GM12878 (cell line): Measurements from ENCODE around the gene CALY. TPM values are rescaled to one million over a fixed set of nuclear protein-coding genes. Genes with fewer than 3 reads are reported as not detected.
A peak's percentile ranks its signal among the peaks of the same experiment; 100 is the strongest.

ENCODE experiments used
- BCL3 ChIP-seq: IDR thresholded peaks from 2 replicates; pipeline ENCODE4 v1.6.1; 2011; ENCODE audit warnings: borderline replicate concordance, low read depth, mild to moderate bottlenecking, moderate library complexity, low read length; ENCODE audit not compliant: insufficient read depth, poor library complexity, severe bottlenecking
- BMI1 ChIP-seq: fragments of 450-650 bp; IDR thresholded peaks from 2 replicates; pipeline ENCODE4 v1.6.1; 2016; ENCODE audit warnings: mild to moderate bottlenecking, moderate library complexity, borderline replicate concordance
- CREM ChIP-seq: IDR thresholded peaks from 2 replicates; pipeline ENCODE4 v1.6.1; 2014; ENCODE audit warnings: antibody characterized with exemption, low read depth
- ELK1 ChIP-seq: IDR thresholded peaks from 2 replicates; pipeline ENCODE4 v1.6.1; 2012; ENCODE audit warnings: low read depth, low read length, improper control_type of control experiment
- FOXK2 ChIP-seq: fragments of 450-650 bp; IDR thresholded peaks from 2 replicates; pipeline ENCODE4 v1.6.1; 2017; ENCODE audit warnings: mild to moderate bottlenecking, moderate library complexity
- HCFC1 ChIP-seq: fragments of 150-350 bp; IDR thresholded peaks from 2 replicates; pipeline ENCODE4 v1.6.1; 2014; ENCODE audit warnings: low read length
- IKZF2 ChIP-seq, 2 experiments: fragments of 450-650 bp; IDR thresholded peaks; 2 replicates each; pipeline ENCODE4 v1.6.1; 2017; ENCODE audit warnings: mild to moderate bottlenecking in 2 of 2, moderate library complexity in 2 of 2
- JUNB ChIP-seq: IDR thresholded peaks from 2 replicates; pipeline ENCODE4 v1.6.1; 2016; ENCODE audit warnings: antibody characterized with exemption, mild to moderate bottlenecking
- MXI1 ChIP-seq: fragments of 150-350 bp; IDR thresholded peaks from 2 replicates; pipeline ENCODE4 v1.6.1; 2011; ENCODE audit warnings: low read depth, mild to moderate bottlenecking, inconsistent platforms, low read length, improper control_type of control experiment
- NFIC ChIP-seq: IDR thresholded peaks from 2 replicates; pipeline ENCODE4 v1.6.1; 2012; ENCODE audit warnings: low read depth, mild to moderate bottlenecking, inconsistent platforms, low read length, moderate library complexity
- NKRF ChIP-seq: fragments of 450-650 bp; conservative IDR thresholded peaks from 2 replicates; pipeline ENCODE4 v1.6.1; 2017; ENCODE audit warnings: mild to moderate bottlenecking, moderate library complexity
- REST ChIP-seq: IDR thresholded peaks from 2 replicates; pipeline ENCODE4 v1.6.1; 2012; ENCODE audit warnings: mild to moderate bottlenecking, low read depth, low read length
- RUNX3 ChIP-seq: IDR thresholded peaks from 2 replicates; pipeline ENCODE4 v1.6.1; 2012; ENCODE audit warnings: low read length, inconsistent platforms
- SREBF1 ChIP-seq: IDR thresholded peaks from 2 replicates; pipeline ENCODE4 v1.6.1; 2012; ENCODE audit warnings: mild to moderate bottlenecking, low read length
- SUPT20H ChIP-seq: IDR thresholded peaks from 2 replicates; pipeline ENCODE4 v1.6.1; 2011; ENCODE audit warnings: low read depth, mild to moderate bottlenecking, low read length, moderate library complexity, borderline replicate concordance; ENCODE audit not compliant: control insufficient read depth
- TBL1XR1 ChIP-seq: IDR thresholded peaks from 2 replicates; pipeline ENCODE4 v1.6.1; 2012; ENCODE audit warnings: low read depth, low read length, improper control_type of control experiment
- ZNF207 ChIP-seq: fragments of 450-650 bp; IDR thresholded peaks from 2 replicates; pipeline ENCODE4 v1.6.1; 2014; ENCODE audit warnings: antibody characterized with exemption, mild to moderate bottlenecking, borderline replicate concordance
- ZNF217 ChIP-seq: fragments of 450-650 bp; IDR thresholded peaks from 2 replicates; pipeline ENCODE4 v1.6.1; 2017; ENCODE audit warnings: antibody characterized with exemption, mild to moderate bottlenecking
- ZNF24 ChIP-seq: fragments of 450-650 bp; IDR thresholded peaks from 2 replicates; pipeline ENCODE4 v1.6.1; 2017; ENCODE audit warnings: antibody characterized with exemption, mild to moderate bottlenecking
- ZNF274 ChIP-seq: IDR thresholded peaks from one replicate; pipeline ENCODE4 v1.8.0; 2011; ENCODE audit not compliant: insufficient read length, insufficient read depth
- polyA plus RNA-seq, 11 experiments: library from polyadenylated mRNA; depleted of rRNA in 4 of 11; unstranded in 6 of 11; stranded (reverse) in 5 of 11; fragments of >200 nt; fragmentation: Nextera tagmentation in 4 of 11; fragmentation: Illumina TruSeq in 1 of 11; extraction: Ambion mirVana in 4 of 11; extraction: Trizol in 1 of 11; gene quantifications; 1 replicate in 1 of 11; 2 replicates in 10 of 11; pipeline versions ENCODE4 v1.2.1 to v1.2.3, GENCODE V29; 2011 to 2016; ENCODE audit warnings: inconsistent platforms in 2 of 11, missing spikeins in 2 of 11, low read depth in 1 of 11
- total RNA-seq, 4 experiments: library from RNA; depleted of rRNA in 3 of 4; stranded (reverse); fragments of >200 nt in 3 of 4; fragmentation: Illumina TruSeq in 1 of 4; extraction: Trizol in 1 of 4; gene quantifications; 2 replicates each; pipeline versions ENCODE4 v1.2.1 to v1.2.3, GENCODE V29; 2013 to 2021
- TF ChIP-seq, protein P1 (sequence below): fragments of 450-650 bp; IDR thresholded peaks from 2 replicates; pipeline ENCODE4 v1.6.1; 2014; ENCODE audit warnings: mild to moderate bottlenecking

The CALY gene
- total and polyA plus RNA-seq, 10 of the 15 experiments (the other 5 are each of a cell fraction or from before 2014, with no cell fraction given): 0.07 TPM; not detected in 9

- no peak; the same call in 1 of the 2 replicates for TF ChIP-seq FOXK2
- TF ChIP-seq SUPT20H: no peak
- no peak for TF ChIP-seq ZNF207
- TF ChIP-seq ZNF217: 0 out of 2 replicates have a peak, but pooled peaks have one; percentile 60
- TF ChIP-seq ZNF274: no peak
- no peak for TF ChIP-seq HCFC1
- peak; percentile 88 for TF ChIP-seq IKZF2 (IDR thresholded peaks at IDR 0.05)
- peak; percentile 77 for TF ChIP-seq NKRF
- no peak for TF ChIP-seq SREBF1
- peak; percentile 48; the same call in 1 of the 2 replicates for TF ChIP-seq JUNB
- no peak for TF ChIP-seq BMI1
- TF ChIP-seq CREM: peak; percentile 93
- TF ChIP-seq BCL3: peak; percentile 90
- peak; percentile 92 for TF ChIP-seq MXI1
- TF ChIP-seq TBL1XR1: peak; percentile 97
- TF ChIP-seq ELK1: no peak
- TF ChIP-seq REST: no peak
- TF ChIP-seq, protein P1, sequence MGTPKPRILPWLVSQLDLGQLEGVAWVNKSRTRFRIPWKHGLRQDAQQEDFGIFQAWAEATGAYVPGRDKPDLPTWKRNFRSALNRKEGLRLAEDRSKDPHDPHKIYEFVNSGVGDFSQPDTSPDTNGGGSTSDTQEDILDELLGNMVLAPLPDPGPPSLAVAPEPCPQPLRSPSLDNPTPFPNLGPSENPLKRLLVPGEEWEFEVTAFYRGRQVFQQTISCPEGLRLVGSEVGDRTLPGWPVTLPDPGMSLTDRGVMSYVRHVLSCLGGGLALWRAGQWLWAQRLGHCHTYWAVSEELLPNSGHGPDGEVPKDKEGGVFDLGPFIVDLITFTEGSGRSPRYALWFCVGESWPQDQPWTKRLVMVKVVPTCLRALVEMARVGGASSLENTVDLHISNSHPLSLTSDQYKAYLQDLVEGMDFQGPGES: 0 out of 2 replicates have a peak, but pooled peaks have one; percentile 10
- TF ChIP-seq ZNF24: no peak
- TF ChIP-seq NFIC: peak; percentile 86; the same call in 1 of the 2 replicates
- TF ChIP-seq RUNX3: peak; percentile 92
These were observed 61.7 kb downstream of the CALY start (continued) for GRCh38 chr10:133274751-133275683.
